GM12878 (cell line): ENCODE data around the gene QSOX2. TPM values are rescaled to one million over a fixed set of nuclear protein-coding genes. Genes with fewer than 3 reads are reported as not detected.

ENCODE experiments used
- ATAC-seq: fragments of 200-7000 bp; cut with Tn5 transposase; 3 replicates; pipeline ENCODE4 v1.9.1; 2020; ENCODE audit warnings: mild to moderate bottlenecking, moderate library complexity
- BruUV-seq: library from RNA; stranded (reverse); fragments of 400-500 nt; replicated peaks from 2 replicates; lab custom pipeline; 2021; lab: Mats Ljungman, UMichigan
- CTCF ChIA-PET: fragments of 300-600 bp; sonication (Branson Sonifier 250); formaldehyde crosslinking; extraction: SDS; loops from one replicate; lab custom pipeline; 2021; ENCODE audit warnings: inconsistent platforms; lab: Yijun Ruan, JAX
- POLR2A ChIA-PET: fragments of 350-600 bp; formaldehyde crosslinking; extraction: SDS; loops from one replicate; lab custom pipeline; 2021; ENCODE audit warnings: inconsistent platforms; lab: Charles Lee
- RAD21 ChIA-PET: fragments of 300-600 bp; sonication (Branson Sonifier 250); formaldehyde crosslinking; loops from one replicate; lab custom pipeline; 2023; ENCODE audit warnings: antibody characterized with exemption; ENCODE audit not compliant: unreplicated experiment; lab: Charles Lee
- SMC1A ChIA-PET: fragments of 300-600 bp; sonication (Branson Sonifier 250); formaldehyde crosslinking; loops from one replicate; lab custom pipeline; 2023; ENCODE audit not compliant: unreplicated experiment, uncharacterized antibody; lab: Charles Lee
- DNase-seq: peaks from one replicate; pipeline ENCODE4 v3.0.0-alpha.2; 2011; ENCODE audit warnings: low read depth, low spot score
- FAIRE-seq: peaks from 3 replicates; lab custom pipeline; 2011; peaks lifted over from hg19 to GRCh38; lab: Jason Lieb, UNC
- H2AFZ ChIP-seq: 2 replicates; pipeline ENCODE4 v1.6.0; 2011; ENCODE audit warnings: low read depth, low read length, control low read depth; ENCODE audit not compliant: control insufficient read depth
- H3K27ac ChIP-seq: 2 replicates; pipeline ENCODE4 v1.5.1; 2011; ENCODE audit warnings: control low read depth; ENCODE audit not compliant: control insufficient read depth, insufficient read depth
- H3K27me3 ChIP-seq, 2 experiments: replicated peaks in 1 of 2; 2 replicates each; pipeline versions ENCODE4 v1.6.0 to v1.6.1; 2011; ENCODE audit warnings: low read length in 1 of 2; ENCODE audit not compliant: control insufficient read depth in 2 of 2, insufficient read depth in 2 of 2
- H3K36me3 ChIP-seq, 2 experiments: 2 replicates each; pipeline ENCODE4 v1.5.1; 2011; ENCODE audit warnings: low read length in 1 of 2; ENCODE audit not compliant: control insufficient read depth in 2 of 2, insufficient read depth in 2 of 2
- H3K4me1 ChIP-seq: 2 replicates; pipeline ENCODE4 v1.6.1; 2011; ENCODE audit warnings: mild to moderate bottlenecking, low read length, moderate library complexity, mixed read lengths; ENCODE audit not compliant: control insufficient read depth, insufficient read depth
- H3K4me2 ChIP-seq: 2 replicates; pipeline ENCODE4 v1.6.0; 2011; ENCODE audit warnings: control low read depth; ENCODE audit not compliant: control insufficient read depth, insufficient read depth
- H3K4me3 ChIP-seq: fragments of 200-600 bp; sonication (generic); 2 replicates; pipeline ENCODE4 v1.5.1; 2016
- H3K79me2 ChIP-seq: 2 replicates; pipeline ENCODE4 v1.6.0; 2011; ENCODE audit warnings: low read length; ENCODE audit not compliant: control insufficient read depth, insufficient read depth
- H3K9ac ChIP-seq: 2 replicates; pipeline ENCODE4 v1.8.0; 2011; ENCODE audit warnings: low read length, control low read depth, mixed read lengths; ENCODE audit not compliant: control insufficient read depth, insufficient read depth
- H3K9me3 ChIP-seq: replicated peaks from 3 replicates; pipeline ENCODE4 v1.5.1; 2011; ENCODE audit warnings: mild to moderate bottlenecking, low read length; ENCODE audit not compliant: control insufficient read depth, insufficient read depth
- H4K20me1 ChIP-seq: 2 replicates; pipeline ENCODE4 v1.6.0; 2011; ENCODE audit not compliant: control insufficient read depth, insufficient read depth
- BACH1 ChIP-seq: fragments of 450-650 bp; IDR thresholded peaks from 2 replicates; pipeline ENCODE4 v1.6.1; 2017; ENCODE audit warnings: mild to moderate bottlenecking, borderline replicate concordance
- BCL11A ChIP-seq: IDR thresholded peaks from 2 replicates; pipeline ENCODE4 v1.6.1; 2011; ENCODE audit warnings: low read depth, low read length
- BMI1 ChIP-seq: fragments of 450-650 bp; IDR thresholded peaks from 2 replicates; pipeline ENCODE4 v1.6.1; 2016; ENCODE audit warnings: mild to moderate bottlenecking, moderate library complexity, borderline replicate concordance
- BRCA1 ChIP-seq: IDR thresholded peaks from 2 replicates; pipeline ENCODE4 v1.6.1; 2011; ENCODE audit warnings: low read depth, low read length, improper control_type of control experiment
- CBFB ChIP-seq: IDR thresholded peaks from 2 replicates; pipeline ENCODE4 v1.6.1; 2016; ENCODE audit warnings: antibody characterized with exemption, low read depth
- ESRRA ChIP-seq: IDR thresholded peaks from 2 replicates; pipeline ENCODE4 v1.6.1; 2012; ENCODE audit warnings: mild to moderate bottlenecking, low read length, improper control_type of control experiment
- FOS ChIP-seq: IDR thresholded peaks from 3 replicates; pipeline ENCODE4 v1.6.1; 2011; ENCODE audit warnings: borderline replicate concordance; ENCODE audit not compliant: insufficient read length; ENCODE audit errors: extremely low read depth
- FOXM1 ChIP-seq: IDR thresholded peaks from 2 replicates; pipeline ENCODE4 v1.6.1; 2012; ENCODE audit warnings: low read depth, mild to moderate bottlenecking, inconsistent platforms, low read length, moderate library complexity
- HCFC1 ChIP-seq: fragments of 150-350 bp; IDR thresholded peaks from 2 replicates; pipeline ENCODE4 v1.6.1; 2014; ENCODE audit warnings: low read length
- KAT2A ChIP-seq: conservative IDR thresholded peaks from 2 replicates; pipeline ENCODE4 v1.6.1; 2011; ENCODE audit warnings: low read depth, low read length; ENCODE audit not compliant: control insufficient read depth
- MYC ChIP-seq: IDR thresholded peaks from 2 replicates; pipeline ENCODE4 v1.6.1; 2011; ENCODE audit warnings: mild to moderate bottlenecking, low read length, moderate library complexity, inconsistent platforms; ENCODE audit not compliant: insufficient read depth, insufficient replicate concordance, insufficient read length, severe bottlenecking
- NKRF ChIP-seq: fragments of 450-650 bp; conservative IDR thresholded peaks from 2 replicates; pipeline ENCODE4 v1.6.1; 2017; ENCODE audit warnings: mild to moderate bottlenecking, moderate library complexity
- RFX5 ChIP-seq: IDR thresholded peaks from 2 replicates; pipeline ENCODE4 v1.6.1; 2011; ENCODE audit warnings: low read depth, low read length, improper control_type of control experiment
- ZNF274 ChIP-seq: IDR thresholded peaks from one replicate; pipeline ENCODE4 v1.8.0; 2011; ENCODE audit not compliant: insufficient read length, insufficient read depth
- WGBS: methylation state at CpG from one replicate; pipeline ENCODE4 v1.1.6; 2016; ENCODE audit warnings: low lambda C conversion rate; ENCODE audit not compliant: insufficient replicate concordance, insufficient coverage; ENCODE audit errors: missing lambda C conversion rate; 5-methylcytosine and 5-hydroxymethylcytosine counted together
- in situ Hi-C: fragments of 300-500 bp; cut with MboI; formaldehyde crosslinking; loops from 9 replicates; pipeline ENCODE4 v1.14.3; 2018; ENCODE audit warnings: mixed read lengths
- intact Hi-C: fragments of 100-400 bp; cut with micrococcal nuclease; formaldehyde crosslinking; loops from one replicate; pipeline ENCODE4 v1.14.2; 2022; ENCODE audit not compliant: unreplicated experiment
- polyA plus RNA-seq, 11 experiments: library from polyadenylated mRNA; depleted of rRNA in 4 of 11; unstranded in 6 of 11; stranded (reverse) in 5 of 11; fragments of >200 nt; fragmentation: Nextera tagmentation in 4 of 11; fragmentation: Illumina TruSeq in 1 of 11; extraction: Ambion mirVana in 4 of 11; extraction: Trizol in 1 of 11; gene quantifications; 1 replicate in 1 of 11; 2 replicates in 10 of 11; pipeline versions ENCODE4 v1.2.1 to v1.2.3, GENCODE V29; 2011 to 2016; ENCODE audit warnings: inconsistent platforms in 2 of 11, missing spikeins in 2 of 11, low read depth in 1 of 11
- total RNA-seq, 4 experiments: library from RNA; depleted of rRNA in 3 of 4; stranded (reverse); fragments of >200 nt in 3 of 4; fragmentation: Illumina TruSeq in 1 of 4; extraction: Trizol in 1 of 4; gene quantifications; 2 replicates each; pipeline versions ENCODE4 v1.2.1 to v1.2.3, GENCODE V29; 2013 to 2021

The QSOX2 gene
- total and polyA plus RNA-seq, 10 of the 15 experiments (the other 5 are each of a cell fraction or from before 2014, with no cell fraction given): 0.34 to 16.1 (median 8.2) TPM

GRCh38 chr9:136262671-136263178 lies 17.1 kb upstream of the QSOX2 start:
- in situ Hi-C loops: no loop called here
- POLR2A ChIA-PET: no interaction called here
- 16% methylated on average over 6 of the region's 6 CpGs for WGBS
- H4K20me1 ChIP-seq: no peaks in the 10 kb centered on the region
- SMC1A ChIA-PET: no interaction called here
- no peak for TF ChIP-seq FOXM1
- no peak for TF ChIP-seq CBFB
- TF ChIP-seq, all 136 proteins: peak for 0
- no peak overlapping the region for H3K4me2 ChIP-seq
- no peak overlapping the region for H3K9ac ChIP-seq
- H3K79me2 ChIP-seq: no peaks in the 10 kb centered on the region
- H3K27ac ChIP-seq: no peak overlapping the region
- ChIA-PET CTCF (no interaction called here), RAD21 (no interaction called here)
- ATAC-seq (no peak), DNase-seq (no peak), FAIRE-seq (no peak)
- no peaks in the 10 kb centered on the region for H3K4me1 ChIP-seq
- intact Hi-C loops: no loop called here
- no peak overlapping the region for H2AFZ ChIP-seq
- no TSS peak for BruUV-seq
- no peaks in the 10 kb centered on the region for H3K9me3 ChIP-seq
- H3K27me3 ChIP-seq: no peaks in the 10 kb centered on the region; a peak in 1 of 4 replicates
- H3K4me3 ChIP-seq: no peak overlapping the region
- no peaks in the 10 kb centered on the region for H3K36me3 ChIP-seq

- Histone ChIP-seq H3K4me3 (no peak overlapping the region), H3K79me2 (no peaks in the 10 kb centered on the region), H3K27me3 (no peaks in the 10 kb centered on the region; a peak in 1 of 4 replicates), H3K27ac (no peak overlapping the region), H3K9me3 (no peaks in the 10 kb centered on the region), H3K9ac (no peak overlapping the region), H3K4me1 (no peaks in the 10 kb centered on the region), H3K4me2 (no peak overlapping the region), H3K36me3 (no peaks in the 10 kb centered on the region), H4K20me1 (no peaks in the 10 kb centered on the region), H2AFZ (no peak overlapping the region)
- BruUV-seq: no TSS peak
- no peak for TF ChIP-seq ZNF274
- TF ChIP-seq NKRF: no peak
- no peak for TF ChIP-seq FOS
- no peak for TF ChIP-seq BRCA1
- no peak for TF ChIP-seq MYC
- no peak for TF ChIP-seq RFX5
- TF ChIP-seq KAT2A: no peak
- no peak for TF ChIP-seq BMI1
- TF ChIP-seq BACH1: no peak
- no peak for TF ChIP-seq HCFC1
- no peak for TF ChIP-seq BCL11A
- TF ChIP-seq ESRRA: no peak
- in situ Hi-C loops (no loop called here), intact Hi-C loops (no loop called here)
- ChIA-PET POLR2A (interaction anchor here (0.7 kb wide), 1 partner anchor 16 kb away, joined by 3 read pairs; no protein-coding TSS in a partner anchor), CTCF (interaction anchor here (1.0 kb wide), 1 partner anchor 37 kb away, joined by 3 read pairs; no protein-coding TSS in a partner anchor), SMC1A (no interaction called here), RAD21 (no interaction called here)
- FAIRE-seq (no peak), ATAC-seq (no peak), DNase-seq (no peak)
- WGBS: 41% methylated on average over 27 of the region's 28 CpGs
These were observed 16.2 kb upstream of the QSOX2 start for GRCh38 chr9:136261686-136262430.
